Measurements from ENCODE around the gene IGLL5. TPM values are rescaled to one million over a fixed set of nuclear protein-coding genes. Genes with fewer than 3 reads are reported as not detected.

Gene IGLL5
- total and polyA plus RNA-seq, 2 donors (not counting 3 experiments of a cell fraction or from before 2014, with no cell fraction given) = not detected

GRCh38 chr22:22848364-22848866 is 39.2 kb upstream of the IGLL5 start:
- Histone ChIP-seq H3K4me3 (replicated peaks in 1 of 3; ENCODE audit: insufficient read depth in 1 of 3, low read depth in 1 of 3, low read length in 3 of 3) (no peak overlapping the region), H3K9ac (replicated peaks; ENCODE audit: extremely low read depth, insufficient read depth, low read length) (no peak overlapping the region), H3K4me1 (ENCODE audit: control insufficient read depth, extremely low read depth, insufficient read depth, low read length) (no peaks in the 10 kb centered on the region), H2AFZ (ENCODE audit: low read depth, low read length) (no peak overlapping the region), H3K36me3 (ENCODE audit: control insufficient read depth in 2 of 2, extremely low read depth in 1 of 2, insufficient read depth in 2 of 2, low read length in 2 of 2) (no peaks in the 10 kb centered on the region), H3K79me2 (ENCODE audit: control insufficient read depth, insufficient read depth, low read length) (no peaks in the 10 kb centered on the region), H3K27me3 (ENCODE audit: control insufficient read depth in 2 of 2, insufficient read depth in 2 of 2, low read length in 2 of 2) (peaks cover 3 to 25% of the 10 kb centered on the region in 2 experiments), H3K9me3 (replicated peaks; ENCODE audit: control insufficient read depth, insufficient read depth, low read length) (no peaks in the 10 kb centered on the region), H4K20me1 (replicated peaks; ENCODE audit: control insufficient read depth, extremely low read depth, insufficient read depth, low read length) (no peaks in the 10 kb centered on the region), H3K4me2 (ENCODE audit: insufficient read depth, low read length) (no peak overlapping the region), H3K9me1 (replicated peaks; ENCODE audit: control insufficient read depth, extremely low read depth, insufficient read depth, low read length) (no peaks in the 10 kb centered on the region), H3K27ac (ENCODE audit: insufficient read depth, low read depth, low read length) (no peak overlapping the region)
- intact Hi-C loops (cut with micrococcal nuclease) (loop anchor here (1.0 kb wide), 4 partner anchors 29 to 280 kb away; no protein-coding TSS in a partner anchor), dilution Hi-C loops (cut with MboI; ENCODE audit: extremely low pct_ligation_motif_present, low sequenced_read_pairs) (no loop called here)
- ChIA-PET CTCF (interaction anchor here (0.6 to 4.8 kb wide), 30 partner anchors 7 to 537 kb away, joined by 3 to 64 read pairs (median 5); no protein-coding TSS in a partner anchor), POLR2A (no interaction called here)
- DNase-seq (ENCODE audit: low read depth, low spot score) (peak; percentile 40), FAIRE-seq (no peak)
- TF ChIP-seq, protein P1, sequence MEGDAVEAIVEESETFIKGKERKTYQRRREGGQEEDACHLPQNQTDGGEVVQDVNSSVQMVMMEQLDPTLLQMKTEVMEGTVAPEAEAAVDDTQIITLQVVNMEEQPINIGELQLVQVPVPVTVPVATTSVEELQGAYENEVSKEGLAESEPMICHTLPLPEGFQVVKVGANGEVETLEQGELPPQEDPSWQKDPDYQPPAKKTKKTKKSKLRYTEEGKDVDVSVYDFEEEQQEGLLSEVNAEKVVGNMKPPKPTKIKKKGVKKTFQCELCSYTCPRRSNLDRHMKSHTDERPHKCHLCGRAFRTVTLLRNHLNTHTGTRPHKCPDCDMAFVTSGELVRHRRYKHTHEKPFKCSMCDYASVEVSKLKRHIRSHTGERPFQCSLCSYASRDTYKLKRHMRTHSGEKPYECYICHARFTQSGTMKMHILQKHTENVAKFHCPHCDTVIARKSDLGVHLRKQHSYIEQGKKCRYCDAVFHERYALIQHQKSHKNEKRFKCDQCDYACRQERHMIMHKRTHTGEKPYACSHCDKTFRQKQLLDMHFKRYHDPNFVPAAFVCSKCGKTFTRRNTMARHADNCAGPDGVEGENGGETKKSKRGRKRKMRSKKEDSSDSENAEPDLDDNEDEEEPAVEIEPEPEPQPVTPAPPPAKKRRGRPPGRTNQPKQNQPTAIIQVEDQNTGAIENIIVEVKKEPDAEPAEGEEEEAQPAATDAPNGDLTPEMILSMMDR (IDR thresholded peaks at IDR 0.05; ENCODE audit: extremely low read depth in 1 of 2, insufficient read depth in 1 of 2, low read depth in 1 of 2, low read length in 2 of 2) = peak; percentile 90 to 93
- no peak for TF ChIP-seq FOS (IDR thresholded peaks at IDR 0.05; ENCODE audit: borderline replicate concordance, insufficient read depth, low read length)
- no TSS peak for BruUV-seq (replicated peaks)

DNA sequence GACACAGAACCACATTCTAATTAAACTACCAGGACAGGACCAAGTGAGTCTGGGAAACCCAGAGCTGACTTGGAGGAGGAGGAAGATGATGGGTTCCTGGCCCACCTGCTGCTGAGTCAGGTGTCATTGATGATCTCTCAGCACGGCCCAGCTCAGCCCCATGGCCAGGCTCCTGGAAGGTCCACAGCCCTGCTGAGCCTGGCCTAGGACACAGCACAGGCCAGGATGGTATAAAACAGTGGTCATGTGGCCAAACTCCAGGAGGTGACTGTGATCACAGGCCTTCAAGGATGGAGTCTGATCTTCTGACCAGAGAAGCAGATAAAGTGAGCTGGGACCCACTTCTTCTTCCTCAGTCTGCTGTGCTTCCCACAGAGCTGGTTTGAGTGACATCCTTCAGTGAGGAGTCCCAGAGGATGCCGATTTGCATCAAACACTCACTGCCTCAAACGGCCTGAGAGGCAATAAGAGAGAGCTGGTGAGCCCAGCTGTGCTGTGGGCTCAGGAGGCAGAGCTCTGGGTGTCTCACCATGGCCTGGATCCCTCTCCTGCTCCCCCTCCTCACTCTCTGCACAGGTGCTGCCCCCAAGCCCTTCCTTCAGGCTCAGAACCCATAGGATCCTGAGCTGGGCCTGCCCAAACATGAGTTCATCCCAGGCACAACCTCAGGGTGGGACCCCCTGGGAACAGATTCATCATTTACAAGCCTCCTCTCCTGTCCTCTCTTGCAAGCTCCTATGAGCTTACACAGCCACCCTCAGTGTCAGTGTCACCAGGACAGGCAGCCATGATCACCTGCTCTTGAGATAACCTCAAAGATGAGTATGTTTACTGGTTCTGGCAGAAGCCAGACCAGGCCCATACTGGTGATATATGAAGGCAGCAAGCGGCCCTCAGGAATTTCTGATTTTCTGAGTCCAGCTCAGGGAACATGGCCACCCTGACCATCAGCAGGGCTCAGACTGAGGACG is 37.7 kb upstream of the IGLL5 start:
- Histone ChIP-seq H3K4me3 (replicated peaks in 1 of 3; ENCODE audit: insufficient read depth in 1 of 3, low read depth in 1 of 3, low read length in 3 of 3) (no peak overlapping the region), H3K79me2 (ENCODE audit: control insufficient read depth, insufficient read depth, low read length) (no peaks in the 10 kb centered on the region), H3K27ac (ENCODE audit: insufficient read depth, low read depth, low read length) (no peak overlapping the region), H3K4me2 (ENCODE audit: insufficient read depth, low read length) (no peak overlapping the region), H3K36me3 (ENCODE audit: control insufficient read depth in 2 of 2, extremely low read depth in 1 of 2, insufficient read depth in 2 of 2, low read length in 2 of 2) (no peaks in the 10 kb centered on the region), H3K27me3 (ENCODE audit: control insufficient read depth in 2 of 2, insufficient read depth in 2 of 2, low read length in 2 of 2) (peaks cover 3 to 18% of the 10 kb centered on the region in 2 experiments), H2AFZ (ENCODE audit: low read depth, low read length) (no peak overlapping the region), H3K9me1 (replicated peaks; ENCODE audit: control insufficient read depth, extremely low read depth, insufficient read depth, low read length) (no peaks in the 10 kb centered on the region), H3K9ac (replicated peaks; ENCODE audit: extremely low read depth, insufficient read depth, low read length) (no peak overlapping the region), H4K20me1 (replicated peaks; ENCODE audit: control insufficient read depth, extremely low read depth, insufficient read depth, low read length) (no peaks in the 10 kb centered on the region), H3K4me1 (ENCODE audit: control insufficient read depth, extremely low read depth, insufficient read depth, low read length) (no peaks in the 10 kb centered on the region), H3K9me3 (replicated peaks; ENCODE audit: control insufficient read depth, insufficient read depth, low read length) (no peaks in the 10 kb centered on the region)
- no TSS peak for BruUV-seq (replicated peaks)
- FAIRE-seq (no peak), DNase-seq (ENCODE audit: low read depth, low spot score) (no peak)
- CTCF ChIA-PET = interaction anchor here (0.9 to 4.8 kb wide), 13 partner anchors 12 to 278 kb away, joined by 3 to 64 read pairs (median 10); no protein-coding TSS in a partner anchor
- intact Hi-C loops (cut with micrococcal nuclease) (no loop called here), dilution Hi-C loops (cut with MboI; ENCODE audit: extremely low pct_ligation_motif_present, low sequenced_read_pairs) (no loop called here)
- TF ChIP-seq, protein P1 (IDR thresholded peaks at IDR 0.05; ENCODE audit: extremely low read depth in 1 of 2, insufficient read depth in 1 of 2, low read depth in 1 of 2, low read length in 2 of 2) = no peak
- TF ChIP-seq GATA2 (IDR thresholded peaks at IDR 0.05; ENCODE audit: insufficient read depth, insufficient read length, low read depth, low read length) (no peak), MYC (IDR thresholded peaks at IDR 0.05; ENCODE audit: low read depth, low read length) (no peak)
- POLR2A ChIA-PET = no interaction called here

All from endothelial cell of umbilical vein (primary cell).